Stimulated activated CD4-positive, alpha-beta T cell treated with anti-CD3 and anti-CD28 coated beads, Interleukin-12 subunit alpha, Interleukin-12 subunit beta, amount 100 ng/mL, for 24 hours (primary cell): ENCODE results near the gene TNFRSF21.
"Not testable (repeated sequence)": the region's sequence is repeated elsewhere in the genome, so short reads cannot be mapped to it uniquely, and the experiment has no call there.

Experiments
- DNase-seq, 2 experiments: peaks; one replicate each; pipeline ENCODE4 v3.0.0-alpha.2; 2020; ENCODE audit warnings: low read depth in 2 of 2

The TNFRSF21 gene

GRCh38 chr6:47288267-47289090 lies 21.2 kb downstream of the TNFRSF21 start:
- no peak for DNase-seq

GRCh38 chr6:47286301-47286700 lies 23.4 kb downstream of the TNFRSF21 start:
- DNase-seq = no peak

GRCh38 chr6:47283993-47284392 lies 25.7 kb downstream of the TNFRSF21 start:
- DNase-seq = no peak

- no peak for DNase-seq
These were observed 31.2 kb downstream of the TNFRSF21 start for GRCh38 chr6:47278545-47278944.

GRCh38 chr6:47277702-47278101 lies 32.0 kb downstream of the TNFRSF21 start:
- no peak for DNase-seq

GRCh38 chr6:47276377-47276776 lies 33.3 kb downstream of the TNFRSF21 start:
- no peak for DNase-seq

GRCh38 chr6:47275640-47276039 lies 34.1 kb downstream of the TNFRSF21 start:
- no peak for DNase-seq

GRCh38 chr6:47275132-47275531 lies 34.6 kb downstream of the TNFRSF21 start:
- DNase-seq = not testable (repeated sequence)

- DNase-seq = no peak
These were observed 41.0 kb downstream of the TNFRSF21 start for GRCh38 chr6:47268572-47269187.

- no peak for DNase-seq
These were observed 42.4 kb downstream of the TNFRSF21 start for GRCh38 chr6:47267301-47267700.

GRCh38 chr6:47265971-47266370 lies 43.7 kb downstream of the TNFRSF21 start:
- DNase-seq = no peak

GRCh38 chr6:47264775-47265184 lies 44.9 kb downstream of the TNFRSF21 start:
- DNase-seq = no peak

GRCh38 chr6:47263268-47263667 lies 46.4 kb downstream of the TNFRSF21 start:
- DNase-seq = no peak

- DNase-seq = no peak
These were observed 47.5 kb downstream of the TNFRSF21 start for GRCh38 chr6:47262231-47262630.

GRCh38 chr6:47261191-47261590 lies 48.5 kb downstream of the TNFRSF21 start:
- DNase-seq = no peak

GRCh38 chr6:47260021-47260420 lies 49.7 kb downstream of the TNFRSF21 start:
- no peak for DNase-seq

- no peak for DNase-seq
These were observed 50.9 kb downstream of the TNFRSF21 start for GRCh38 chr6:47258724-47259347.

GRCh38 chr6:47256981-47257730 lies 52.5 kb downstream of the TNFRSF21 start:
- DNase-seq = no peak

GRCh38 chr6:47256361-47256760 lies 53.3 kb downstream of the TNFRSF21 start:
- DNase-seq = no peak

GRCh38 chr6:47254906-47255305 lies 54.8 kb downstream of the TNFRSF21 start:
- DNase-seq = no peak

- no peak for DNase-seq
These were observed 55.7 kb downstream of the TNFRSF21 start for GRCh38 chr6:47254051-47254450.

GRCh38 chr6:47253136-47253535 lies 56.6 kb downstream of the TNFRSF21 start:
- no peak for DNase-seq
